Muscle of arm (tissue), 12 donors: ENCODE measurements around the gene RGS12. TPM values are rescaled to one million over a fixed set of nuclear protein-coding genes. Genes with fewer than 3 reads are reported as not detected.

Source experiments
- DNase-seq: peaks from one replicate; pipeline ENCODE4 v3.0.0-alpha.2; 2013
- polyA plus RNA-seq, 12 donors: library from polyadenylated mRNA; unstranded; fragments of 120-200 nt; gene quantifications; one replicate each; pipeline ENCODE4 v1.2.1, GENCODE V29; 2013; ENCODE audit not compliant: insufficient read length in 12 of 12

RGS12 gene
- polyA plus RNA-seq, 12 donors, result 23.2 to 50.7 (median 32.0) TPM; not detected in 1

DNA sequence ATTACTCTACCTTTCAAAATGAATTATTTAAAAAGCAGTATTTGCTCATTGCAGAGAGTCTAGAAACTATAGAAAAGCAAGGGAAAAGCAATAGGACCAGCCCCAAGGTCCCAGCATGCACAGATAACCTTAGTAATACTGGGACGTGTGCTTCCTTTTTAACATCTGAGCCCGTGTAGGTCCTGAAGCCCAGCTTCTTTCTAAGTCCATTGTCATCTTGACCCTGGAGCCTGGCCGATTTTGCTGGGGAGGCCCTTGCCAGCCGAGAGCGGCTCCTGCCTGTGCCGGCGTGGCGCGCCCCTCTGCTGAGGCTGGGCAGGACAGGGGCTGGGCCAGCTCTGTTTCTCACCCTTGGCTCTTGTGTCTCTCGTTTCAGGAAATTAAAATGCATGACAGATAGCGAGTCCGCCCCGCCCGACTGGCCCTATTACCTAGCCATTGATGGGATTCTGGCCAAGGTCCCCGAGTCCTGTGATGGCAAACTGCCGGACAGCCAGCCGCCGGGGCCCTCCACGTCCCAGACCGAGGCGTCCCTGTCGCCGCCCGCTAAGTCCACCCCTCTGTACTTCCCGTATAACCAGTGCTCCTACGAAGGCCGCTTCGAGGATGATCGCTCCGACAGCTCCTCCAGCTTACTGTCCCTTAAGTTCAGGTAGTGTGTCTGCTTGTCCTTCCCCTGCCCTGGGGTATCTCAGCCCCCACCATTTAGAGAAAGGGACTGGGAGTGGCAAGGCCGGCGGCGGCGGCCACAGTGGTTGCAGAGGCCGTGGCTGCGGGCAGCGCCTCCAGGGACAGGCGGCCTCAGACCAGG, 39.8 kb upstream of the RGS12 start:
- DNase-seq, result no peak

DNA sequence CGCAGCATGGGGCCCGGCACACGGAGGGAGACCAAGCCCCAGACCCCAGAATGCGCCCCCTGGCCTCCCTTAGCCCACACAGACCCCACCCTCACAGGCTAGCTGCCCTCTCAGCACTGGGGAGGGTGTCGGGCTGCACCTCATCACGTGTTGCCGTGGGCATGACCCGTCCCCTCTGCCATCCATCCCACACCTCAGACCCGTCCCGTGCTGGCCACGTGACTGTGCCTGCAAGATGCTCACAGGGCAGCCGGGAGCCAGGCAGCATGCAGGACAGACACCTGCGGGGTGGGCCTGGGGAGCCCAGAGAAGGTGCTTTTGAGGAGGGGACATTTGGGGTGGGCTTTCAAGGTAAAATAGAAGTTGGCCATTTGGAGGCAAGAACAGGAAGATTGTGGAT, 39.0 kb upstream of the RGS12 start:
- no peak for DNase-seq

- DNase-seq, result no peak
Measured at GRCh38 chr4:3254302-3255131, 38.3 kb upstream of the RGS12 start.

DNA sequence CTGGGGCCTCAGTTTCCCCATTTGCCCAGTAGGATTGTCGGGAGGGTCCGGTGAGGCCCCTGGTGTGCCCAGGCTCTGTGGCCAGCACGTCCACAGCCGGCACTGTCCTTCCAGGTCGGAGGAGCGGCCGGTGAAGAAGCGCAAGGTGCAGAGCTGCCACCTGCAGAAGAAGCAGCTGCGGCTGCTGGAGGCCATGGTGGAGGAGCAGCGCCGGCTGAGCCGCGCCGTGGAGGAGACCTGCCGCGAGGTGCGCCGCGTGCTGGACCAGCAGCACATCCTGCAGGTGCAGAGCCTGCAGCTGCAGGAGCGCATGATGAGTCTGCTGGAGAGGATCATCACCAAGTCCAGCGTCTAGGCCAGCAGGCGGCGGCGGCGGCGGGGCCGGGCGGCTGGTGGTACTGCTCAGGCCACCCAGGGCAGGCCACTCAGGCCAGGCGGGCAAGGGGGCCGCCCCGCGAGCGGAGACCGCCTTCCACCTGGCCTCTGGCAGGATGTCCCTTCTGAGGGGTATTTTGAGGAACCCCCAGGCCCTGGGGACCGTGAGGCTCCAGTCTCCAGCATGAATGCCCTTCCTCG, 37.1 kb upstream of the RGS12 start:
- DNase-seq, result no peak

GRCh38 chr4:3256230-3257102, 36.4 kb upstream of the RGS12 start:
- no peak for DNase-seq

GRCh38 chr4:3257103-3257555, 35.7 kb upstream of the RGS12 start:
- no peak for DNase-seq

GRCh38 chr4:3257556-3258482, 35.0 kb upstream of the RGS12 start:
- no peak for DNase-seq

DNA sequence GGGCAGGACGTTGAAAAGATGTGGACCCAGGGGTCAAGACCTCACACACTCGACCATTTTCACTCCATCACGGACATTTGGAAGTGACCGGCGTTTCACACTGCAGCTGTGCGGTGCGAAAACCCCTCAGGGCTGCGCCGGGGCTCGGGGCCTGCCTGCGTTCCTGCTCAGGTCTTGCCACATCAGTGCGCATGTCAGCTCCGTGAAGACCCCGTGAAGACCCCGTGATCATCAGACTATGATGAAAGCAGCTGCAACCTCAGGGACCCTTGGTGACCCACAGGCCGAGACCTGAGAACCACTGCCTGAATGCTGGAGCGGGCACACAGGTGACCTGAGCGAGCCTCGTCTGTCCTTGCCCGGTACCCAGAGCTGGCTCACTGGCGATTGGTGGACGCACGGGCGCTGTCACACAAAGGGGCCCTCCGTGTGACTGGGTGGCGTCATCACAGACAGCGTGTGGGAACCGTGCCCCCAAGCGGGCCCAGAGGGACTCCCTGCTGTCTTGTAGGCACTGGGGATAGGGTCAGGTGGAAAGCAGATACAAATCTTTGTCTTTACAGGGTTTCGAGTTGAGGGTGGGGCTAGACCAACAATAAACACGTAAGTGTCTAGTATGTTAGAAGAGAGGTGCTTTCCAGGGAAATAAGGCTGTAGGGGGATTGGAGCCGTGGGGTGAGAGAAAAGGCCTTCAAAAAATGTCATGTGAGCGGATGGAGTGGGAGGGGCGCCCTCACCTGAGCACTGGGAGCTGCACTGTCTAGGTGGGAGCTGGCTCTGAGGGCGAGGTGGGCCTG, 31.2 kb upstream of the RGS12 start:
- no peak for DNase-seq

DNA sequence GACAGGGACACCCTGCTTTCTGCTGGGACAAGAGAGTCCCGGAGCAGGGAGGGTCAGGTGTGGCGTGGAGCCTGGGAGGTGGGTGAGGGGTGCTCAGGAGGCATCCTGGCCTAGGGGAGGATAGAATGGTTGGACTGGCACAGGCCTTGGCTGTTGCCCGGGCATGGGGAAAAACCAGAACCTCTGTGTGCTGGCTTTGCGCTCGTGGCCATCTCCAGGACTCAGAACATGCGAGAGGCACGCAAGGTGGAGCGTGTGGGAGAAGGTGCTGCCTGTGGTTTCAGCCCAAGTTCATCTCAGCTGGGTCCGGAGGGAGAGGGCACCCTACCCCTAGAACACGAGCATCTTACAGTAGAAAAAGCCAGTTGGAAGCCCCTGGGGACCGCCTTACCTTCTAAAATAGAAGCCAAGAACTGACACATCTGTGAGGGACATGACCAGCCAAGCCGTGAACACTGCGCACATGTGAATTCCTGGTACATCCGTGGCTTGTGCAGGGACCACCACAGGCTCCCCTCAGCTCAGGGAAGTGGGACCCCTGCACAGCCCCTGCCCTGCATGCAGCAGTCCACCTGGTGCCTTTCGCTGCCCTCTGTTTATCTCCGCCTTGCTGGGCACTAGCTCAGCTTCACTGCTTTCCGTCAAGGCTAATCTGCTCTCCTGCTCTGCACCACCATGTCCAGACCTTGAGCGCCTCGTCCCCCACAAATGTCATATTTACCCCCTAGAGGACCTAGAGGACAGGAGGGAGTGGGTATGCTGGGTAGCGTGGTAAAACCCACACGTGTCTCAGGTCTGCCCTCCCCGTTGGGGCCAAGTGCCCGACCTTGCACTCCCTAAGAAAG, 30.4 kb upstream of the RGS12 start:
- no peak for DNase-seq

GRCh38 chr4:3263053-3263875, 29.6 kb upstream of the RGS12 start:
- no peak for DNase-seq

DNA sequence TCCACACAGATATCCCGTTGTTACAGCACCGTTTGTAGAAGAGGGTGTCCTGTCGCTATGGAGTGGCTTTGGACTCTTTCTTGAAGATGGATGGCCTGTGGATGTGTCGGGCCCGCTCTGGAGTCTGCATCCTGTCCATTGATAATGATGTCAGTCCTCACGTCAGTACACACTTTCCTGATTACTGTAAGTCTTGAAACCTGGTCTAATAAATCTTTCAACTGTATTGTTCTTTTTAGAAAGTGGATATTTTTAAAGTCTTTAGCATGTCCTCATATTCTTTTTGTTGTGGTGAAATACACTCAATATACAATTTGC, 29.0 kb upstream of the RGS12 start:
- no peak for DNase-seq

DNA sequence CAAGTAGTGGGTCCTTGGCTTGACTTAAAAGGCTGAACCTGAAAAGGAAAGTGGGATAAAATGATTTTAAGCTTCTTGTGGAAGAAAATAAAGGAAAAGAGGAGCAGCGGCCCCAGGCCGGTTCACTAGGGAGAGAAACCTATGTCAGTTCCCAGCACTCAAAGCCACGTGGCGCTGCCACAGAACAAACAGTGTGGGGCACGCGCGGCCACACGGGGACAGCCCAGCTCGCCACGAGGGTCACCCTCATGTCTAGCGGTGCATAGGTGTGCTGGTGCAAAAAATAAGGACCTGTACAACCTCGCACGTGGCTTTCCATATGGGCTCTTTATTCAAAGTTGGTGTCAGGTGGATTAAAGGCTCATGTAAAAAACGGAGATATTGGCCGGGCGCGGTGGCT, 26.7 kb upstream of the RGS12 start:
- no peak for DNase-seq

- DNase-seq, result no peak
Measured at GRCh38 chr4:3267576-3268394, 25.0 kb upstream of the RGS12 start.

DNA sequence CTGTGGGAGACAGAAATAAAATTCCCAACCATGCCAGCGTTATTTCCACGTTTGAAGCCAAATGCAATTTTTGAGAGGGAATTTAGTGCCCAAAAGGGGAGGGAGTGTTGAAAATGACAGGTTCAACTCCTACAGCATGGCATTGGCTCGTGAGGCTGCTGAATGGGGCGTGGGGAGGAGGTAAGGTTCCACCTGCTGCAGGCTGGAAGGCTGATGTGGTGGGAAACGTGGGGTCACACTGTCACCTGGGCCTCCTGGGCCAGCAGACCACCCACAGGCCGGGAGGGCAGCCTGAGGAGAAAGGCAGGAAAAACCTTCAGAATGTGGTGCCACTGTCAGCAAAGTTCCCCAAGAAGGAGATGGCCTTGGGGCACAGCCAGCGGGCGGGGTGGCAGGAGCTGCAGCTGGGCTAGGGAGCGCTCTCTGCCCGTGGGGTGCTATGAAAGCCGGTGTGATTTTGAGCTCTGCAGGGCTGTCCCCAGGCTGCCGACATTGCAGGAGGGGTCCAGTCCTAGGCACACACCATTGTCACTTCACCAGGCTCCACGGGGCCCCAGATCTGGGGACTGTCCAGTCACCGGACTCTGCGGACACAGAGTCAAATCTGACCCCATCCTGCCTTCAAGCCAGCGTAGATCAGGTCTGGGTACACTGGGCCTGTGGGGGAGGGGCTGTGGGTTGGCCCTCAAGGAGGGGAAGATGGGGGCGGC, 24.3 kb upstream of the RGS12 start:
- DNase-seq, result no peak

GRCh38 chr4:3269105-3269927, 23.5 kb upstream of the RGS12 start:
- no peak for DNase-seq
